HepG2 (cell line): ENCODE data around the gene ZC3H18. TPM values are rescaled to one million over a fixed set of nuclear protein-coding genes. Genes with fewer than 3 reads are reported as not detected.

ENCODE experiments used
- AGO1 ChIP-seq: fragments of 200-400 bp; formaldehyde crosslinking; IDR thresholded peaks from 2 replicates; pipeline ENCODE4 v1.6.1; 2017; ENCODE audit warnings: mild to moderate bottlenecking, low read depth, low read length, moderate library complexity; ENCODE audit not compliant: poor library complexity, severe bottlenecking
- CHD2 ChIP-seq: IDR thresholded peaks from 2 replicates; pipeline ENCODE4 v1.6.1; 2011; ENCODE audit warnings: low read depth, low read length, improper control_type of control experiment
- ISX ChIP-seq: sonication (generic); formaldehyde crosslinking; conservative IDR thresholded peaks from 2 replicates; pipeline ENCODE4 v1.5.0; 2020; ENCODE audit warnings: missing genetic modification reagents
- NFIC ChIP-seq: IDR thresholded peaks from 2 replicates; pipeline ENCODE4 v1.6.1; 2012; ENCODE audit warnings: mild to moderate bottlenecking, low read length, inconsistent platforms
- NR3C1 ChIP-seq: sonication (generic); formaldehyde crosslinking; IDR thresholded peaks from 2 replicates; pipeline ENCODE4 v1.4.0; 2020; ENCODE audit warnings: missing genetic modification reagents
- PHF20 ChIP-seq: sonication (generic); formaldehyde crosslinking; IDR thresholded peaks from 2 replicates; pipeline ENCODE4 v1.5.0; 2020; ENCODE audit warnings: mild to moderate bottlenecking, missing genetic modification reagents
- SATB2 ChIP-seq: sonication (generic); formaldehyde crosslinking; IDR thresholded peaks from 2 replicates; pipeline ENCODE4 v1.5.0; 2020; ENCODE audit warnings: missing genetic modification reagents
- ZFYVE20 ChIP-seq: sonication (generic); formaldehyde crosslinking; IDR thresholded peaks from 2 replicates; pipeline ENCODE4 v1.8.0; 2023; ENCODE audit warnings: low read depth, mild to moderate bottlenecking, moderate library complexity, missing genetic modification reagents, borderline replicate concordance
- ZNF260 ChIP-seq: sonication (generic); formaldehyde crosslinking; IDR thresholded peaks from 2 replicates; pipeline ENCODE4 v1.4.0; 2020; ENCODE audit warnings: missing genetic modification reagents, low read depth, mild to moderate bottlenecking, borderline replicate concordance
- ZNF556 ChIP-seq: sonication (generic); formaldehyde crosslinking; IDR thresholded peaks from 2 replicates; pipeline ENCODE4 v1.4.0; 2020; ENCODE audit warnings: mild to moderate bottlenecking, missing genetic modification reagents, borderline replicate concordance
- polyA plus RNA-seq, 8 experiments: library from polyadenylated mRNA; depleted of rRNA in 3 of 8; stranded (reverse) in 7 of 8; unstranded in 1 of 8; fragments of >200 nt; fragmentation: Illumina TruSeq in 4 of 8; extraction: Trizol in 4 of 8; gene quantifications; 2 replicates each; pipeline versions ENCODE4 v1.2.1 to v1.2.3, GENCODE V29; 2011 to 2016; ENCODE audit warnings: low read depth in 4 of 8, missing spikeins in 1 of 8, mixed read lengths in 1 of 8; ENCODE audit not compliant: insufficient read depth in 1 of 8
- total RNA-seq, 5 experiments: library from RNA; depleted of rRNA; stranded (reverse); fragments of >200 nt; fragmentation: Illumina TruSeq; extraction: Trizol; gene quantifications; 2 replicates each; pipeline ENCODE4 v1.2.3, GENCODE V29; 2016; ENCODE audit warnings: low read depth in 1 of 5
- TF ChIP-seq, protein P1 (sequence below): sonication (generic); formaldehyde crosslinking; conservative IDR thresholded peaks from 2 replicates; pipeline ENCODE4 v1.8.0; 2022; ENCODE audit warnings: mild to moderate bottlenecking, moderate library complexity, missing genetic modification reagents
- TF ChIP-seq, protein P2 (sequence below): sonication (generic); formaldehyde crosslinking; IDR thresholded peaks from 2 replicates; pipeline ENCODE4 v1.8.1; 2023; ENCODE audit warnings: missing genetic modification reagents, inconsistent platforms, borderline replicate concordance
- TF ChIP-seq, protein P3 (sequence below): IDR thresholded peaks from 2 replicates; pipeline ENCODE4 v1.6.1; 2016; ENCODE audit warnings: low read depth
- TF ChIP-seq, protein P4 (sequence below): IDR thresholded peaks from 2 replicates; pipeline ENCODE4 v1.6.1; 2016; ENCODE audit warnings: missing compliant biosample characterization, missing genetic modification reagents, borderline replicate concordance
- TF ChIP-seq, protein P5 (sequence below): sonication (generic); formaldehyde crosslinking; IDR thresholded peaks from 2 replicates; pipeline ENCODE4 v1.4.0; 2020; ENCODE audit warnings: mild to moderate bottlenecking, missing genetic modification reagents
- TF ChIP-seq, protein P6 (sequence below): sonication (generic); formaldehyde crosslinking; conservative IDR thresholded peaks from 2 replicates; pipeline ENCODE4 v1.8.0; 2022; ENCODE audit warnings: missing genetic modification reagents

Gene ZC3H18
- total and polyA plus RNA-seq, 2 of the 13 experiments (the other 11 are each of a cell fraction or from before 2014, with no cell fraction given) = 11.2 to 27.4 TPM

DNA sequence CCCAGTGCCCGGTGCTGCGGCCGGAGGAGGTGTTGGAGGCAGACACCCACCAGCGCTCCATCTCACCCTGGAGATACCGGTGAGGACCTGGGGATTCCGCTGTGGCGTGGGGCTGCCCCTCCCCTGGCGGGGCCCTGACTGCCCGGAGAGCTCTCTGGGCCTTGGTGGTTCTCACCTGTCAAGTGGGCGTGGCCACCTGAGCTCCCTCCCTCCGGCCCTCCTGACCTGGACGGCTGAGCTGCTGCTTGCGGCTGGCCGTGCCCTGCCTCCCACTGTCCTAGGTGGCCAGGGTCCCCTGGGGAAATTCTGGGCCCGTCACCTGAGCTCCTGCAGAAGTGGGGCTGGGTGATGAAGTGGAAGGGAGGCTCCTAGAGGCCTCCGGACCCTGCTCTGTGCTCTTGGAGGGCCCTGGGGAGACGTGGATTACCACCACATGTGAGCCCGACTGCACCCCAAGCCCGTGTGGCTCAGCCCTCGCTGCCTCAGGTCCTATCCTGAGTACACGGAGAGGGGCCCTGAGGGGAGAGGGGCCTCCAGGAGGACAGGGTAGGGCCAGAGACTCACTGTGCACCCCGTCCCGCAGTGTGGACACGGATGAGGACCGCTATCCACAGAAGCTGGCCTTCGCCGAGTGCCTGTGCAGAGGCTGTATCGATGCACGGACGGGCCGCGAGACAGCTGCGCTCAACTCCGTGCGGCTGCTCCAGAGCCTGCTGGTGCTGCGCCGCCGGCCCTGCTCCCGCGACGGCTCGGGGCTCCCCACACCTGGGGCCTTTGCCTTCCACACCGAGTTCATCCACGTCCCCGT, 69.2 kb downstream of the ZC3H18 start (continued):
- TF ChIP-seq, protein P1, sequence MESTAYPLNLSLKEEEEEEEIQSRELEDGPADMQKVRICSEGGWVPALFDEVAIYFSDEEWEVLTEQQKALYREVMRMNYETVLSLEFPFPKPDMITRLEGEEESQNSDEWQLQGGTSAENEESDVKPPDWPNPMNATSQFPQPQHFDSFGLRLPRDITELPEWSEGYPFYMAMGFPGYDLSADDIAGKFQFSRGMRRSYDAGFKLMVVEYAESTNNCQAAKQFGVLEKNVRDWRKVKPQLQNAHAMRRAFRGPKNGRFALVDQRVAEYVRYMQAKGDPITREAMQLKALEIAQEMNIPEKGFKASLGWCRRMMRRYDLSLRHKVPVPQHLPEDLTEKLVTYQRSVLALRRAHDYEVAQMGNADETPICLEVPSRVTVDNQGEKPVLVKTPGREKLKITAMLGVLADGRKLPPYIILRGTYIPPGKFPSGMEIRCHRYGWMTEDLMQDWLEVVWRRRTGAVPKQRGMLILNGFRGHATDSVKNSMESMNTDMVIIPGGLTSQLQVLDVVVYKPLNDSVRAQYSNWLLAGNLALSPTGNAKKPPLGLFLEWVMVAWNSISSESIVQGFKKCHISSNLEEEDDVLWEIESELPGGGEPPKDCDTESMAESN (CRISPR knock-in tag) = peak; percentile 43; the same call in 1 of the 2 replicates
- TF ChIP-seq SATB2 (CRISPR knock-in tag) (no peak), CHD2 (no peak), NR3C1 (no peak), NFIC (no peak), ZNF556 (0 out of 2 replicates have a peak, but pooled peaks have one; percentile 69), PHF20 (CRISPR knock-in tag) (no peak), ZFYVE20 (0 out of 2 replicates have a peak, but pooled peaks have one; percentile 55), AGO1 (peak; percentile 23), ZNF260 (no peak), ISX (no peak)
- TF ChIP-seq, protein P2, sequence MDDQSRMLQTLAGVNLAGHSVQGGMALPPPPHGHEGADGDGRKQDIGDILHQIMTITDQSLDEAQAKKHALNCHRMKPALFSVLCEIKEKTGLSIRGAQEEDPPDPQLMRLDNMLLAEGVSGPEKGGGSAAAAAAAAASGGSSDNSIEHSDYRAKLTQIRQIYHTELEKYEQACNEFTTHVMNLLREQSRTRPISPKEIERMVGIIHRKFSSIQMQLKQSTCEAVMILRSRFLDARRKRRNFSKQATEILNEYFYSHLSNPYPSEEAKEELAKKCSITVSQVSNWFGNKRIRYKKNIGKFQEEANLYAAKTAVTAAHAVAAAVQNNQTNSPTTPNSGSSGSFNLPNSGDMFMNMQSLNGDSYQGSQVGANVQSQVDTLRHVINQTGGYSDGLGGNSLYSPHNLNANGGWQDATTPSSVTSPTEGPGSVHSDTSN = no peak
- TF ChIP-seq, protein P3, sequence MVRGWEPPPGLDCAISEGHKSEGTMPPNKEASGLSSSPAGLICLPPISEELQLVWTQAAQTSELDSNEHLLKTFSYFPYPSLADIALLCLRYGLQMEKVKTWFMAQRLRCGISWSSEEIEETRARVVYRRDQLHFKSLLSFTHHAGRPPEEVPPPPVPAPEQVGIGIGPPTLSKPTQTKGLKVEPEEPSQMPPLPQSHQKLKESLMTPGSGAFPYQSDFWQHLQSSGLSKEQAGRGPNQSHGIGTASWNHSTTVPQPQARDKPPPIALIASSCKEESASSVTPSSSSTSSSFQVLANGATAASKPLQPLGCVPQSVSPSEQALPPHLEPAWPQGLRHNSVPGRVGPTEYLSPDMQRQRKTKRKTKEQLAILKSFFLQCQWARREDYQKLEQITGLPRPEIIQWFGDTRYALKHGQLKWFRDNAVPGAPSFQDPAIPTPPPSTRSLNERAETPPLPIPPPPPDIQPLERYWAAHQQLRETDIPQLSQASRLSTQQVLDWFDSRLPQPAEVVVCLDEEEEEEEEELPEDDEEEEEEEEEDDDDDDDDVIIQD (CRISPR knock-in tag) = no peak
- TF ChIP-seq, protein P4, sequence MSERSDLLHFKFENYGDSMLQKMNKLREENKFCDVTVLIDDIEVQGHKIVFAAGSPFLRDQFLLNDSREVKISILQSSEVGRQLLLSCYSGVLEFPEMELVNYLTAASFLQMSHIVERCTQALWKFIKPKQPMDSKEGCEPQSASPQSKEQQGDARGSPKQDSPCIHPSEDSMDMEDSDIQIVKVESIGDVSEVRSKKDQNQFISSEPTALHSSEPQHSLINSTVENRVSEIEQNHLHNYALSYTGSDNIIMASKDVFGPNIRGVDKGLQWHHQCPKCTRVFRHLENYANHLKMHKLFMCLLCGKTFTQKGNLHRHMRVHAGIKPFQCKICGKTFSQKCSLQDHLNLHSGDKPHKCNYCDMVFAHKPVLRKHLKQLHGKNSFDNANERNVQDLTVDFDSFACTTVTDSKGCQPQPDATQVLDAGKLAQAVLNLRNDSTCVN (CRISPR knock-in tag) = no peak
- TF ChIP-seq, protein P5, sequence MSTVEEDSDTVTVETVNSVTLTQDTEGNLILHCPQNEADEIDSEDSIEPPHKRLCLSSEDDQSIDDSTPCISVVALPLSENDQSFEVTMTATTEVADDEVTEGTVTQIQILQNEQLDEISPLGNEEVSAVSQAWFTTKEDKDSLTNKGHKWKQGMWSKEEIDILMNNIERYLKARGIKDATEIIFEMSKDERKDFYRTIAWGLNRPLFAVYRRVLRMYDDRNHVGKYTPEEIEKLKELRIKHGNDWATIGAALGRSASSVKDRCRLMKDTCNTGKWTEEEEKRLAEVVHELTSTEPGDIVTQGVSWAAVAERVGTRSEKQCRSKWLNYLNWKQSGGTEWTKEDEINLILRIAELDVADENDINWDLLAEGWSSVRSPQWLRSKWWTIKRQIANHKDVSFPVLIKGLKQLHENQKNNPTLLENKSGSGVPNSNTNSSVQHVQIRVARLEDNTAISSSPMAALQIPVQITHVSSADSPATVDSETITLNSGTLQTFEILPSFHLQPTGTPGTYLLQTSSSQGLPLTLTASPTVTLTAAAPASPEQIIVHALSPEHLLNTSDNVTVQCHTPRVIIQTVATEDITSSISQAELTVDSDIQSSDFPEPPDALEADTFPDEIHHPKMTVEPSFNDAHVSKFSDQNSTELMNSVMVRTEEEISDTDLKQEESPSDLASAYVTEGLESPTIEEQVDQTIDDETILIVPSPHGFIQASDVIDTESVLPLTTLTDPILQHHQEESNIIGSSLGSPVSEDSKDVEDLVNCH = no peak
- TF ChIP-seq, protein P6, sequence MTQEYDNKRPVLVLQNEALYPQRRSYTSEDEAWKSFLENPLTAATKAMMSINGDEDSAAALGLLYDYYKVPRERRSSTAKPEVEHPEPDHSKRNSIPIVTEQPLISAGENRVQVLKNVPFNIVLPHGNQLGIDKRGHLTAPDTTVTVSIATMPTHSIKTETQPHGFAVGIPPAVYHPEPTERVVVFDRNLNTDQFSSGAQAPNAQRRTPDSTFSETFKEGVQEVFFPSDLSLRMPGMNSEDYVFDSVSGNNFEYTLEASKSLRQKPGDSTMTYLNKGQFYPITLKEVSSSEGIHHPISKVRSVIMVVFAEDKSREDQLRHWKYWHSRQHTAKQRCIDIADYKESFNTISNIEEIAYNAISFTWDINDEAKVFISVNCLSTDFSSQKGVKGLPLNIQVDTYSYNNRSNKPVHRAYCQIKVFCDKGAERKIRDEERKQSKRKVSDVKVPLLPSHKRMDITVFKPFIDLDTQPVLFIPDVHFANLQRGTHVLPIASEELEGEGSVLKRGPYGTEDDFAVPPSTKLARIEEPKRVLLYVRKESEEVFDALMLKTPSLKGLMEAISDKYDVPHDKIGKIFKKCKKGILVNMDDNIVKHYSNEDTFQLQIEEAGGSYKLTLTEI (CRISPR knock-in tag) = no peak
